Upper lobe of right lung (tissue), 1 donor: ENCODE data around the gene SYNPO. TPM values are rescaled to one million over a fixed set of nuclear protein-coding genes. Genes with fewer than 3 reads are reported as not detected.

Source experiments
- ATAC-seq: fragments of 200-7000 bp; cut with Tn5 transposase; one replicate; pipeline ENCODE4 v1.9.1; 2020; ENCODE audit warnings: mild to moderate bottlenecking, moderate library complexity
- DNase-seq: peaks from one replicate; pipeline ENCODE4 v3.0.0-alpha.2; 2020
- H3K27ac ChIP-seq: fragments of 200-600 bp; one replicate; pipeline ENCODE4 v1.8.0; 2022
- H3K27me3 ChIP-seq: fragments of 200-600 bp; one replicate; pipeline ENCODE4 v1.8.0; 2022; ENCODE audit warnings: mild to moderate bottlenecking
- H3K36me3 ChIP-seq: fragments of 200-600 bp; one replicate; pipeline ENCODE4 v1.8.0; 2022
- H3K4me1 ChIP-seq: fragments of 200-600 bp; one replicate; pipeline ENCODE4 v1.8.0; 2022
- H3K4me3 ChIP-seq: fragments of 200-600 bp; one replicate; pipeline ENCODE4 v1.8.0; 2022; ENCODE audit warnings: mild to moderate bottlenecking
- H3K9me3 ChIP-seq: fragments of 200-600 bp; one replicate; pipeline ENCODE4 v1.8.0; 2022
- CTCF ChIP-seq: fragments of 200-600 bp; IDR thresholded peaks from one replicate; pipeline ENCODE4 v1.8.0; 2022; ENCODE audit warnings: antibody characterized with exemption
- intact Hi-C: fragments of 100-400 bp; cut with DNase I; formaldehyde crosslinking; loops from one replicate; pipeline ENCODE4 v1.11.0; 2022
- total RNA-seq: library from RNA; stranded (reverse); fragmentation: NEBNext Ultra II Directional; extraction: Animal tissue kit (Norgen Biotek cat#: 25700); gene quantifications from one replicate; pipeline ENCODE4 v1.2.1, GENCODE V29; 2021
- donor health status: DM: no; HTN: yes; CAD: no; lungs with severe emphysema.

Gene SYNPO
- total RNA-seq, 1 donor from 2014 or later = 151 TPM

- intact Hi-C loops = no loop called here
- DNase-seq (no peak), ATAC-seq (no peak)
- H3K9me3 ChIP-seq = no peaks in the 10 kb centered on the region
- H3K27me3 ChIP-seq = no peaks in the 10 kb centered on the region
- peaks cover 58% of the 10 kb centered on the region for H3K4me1 ChIP-seq
- no peak overlapping the region for H3K27ac ChIP-seq
- no peak for TF ChIP-seq CTCF
- no peaks in the 10 kb centered on the region for H3K36me3 ChIP-seq
- H3K4me3 ChIP-seq = no peak overlapping the region
These were observed 27.4 kb upstream of the SYNPO start for GRCh38 chr5:150612905-150613670.

- intact Hi-C loops = no loop called here
- ATAC-seq = no peak
- no peak overlapping the region for H3K27ac ChIP-seq
- no peak overlapping the region for H3K4me3 ChIP-seq
- no peak for TF ChIP-seq CTCF
- H3K27me3 ChIP-seq = no peaks in the 10 kb centered on the region
- no peak for DNase-seq
- H3K4me1 ChIP-seq = peaks cover 69% of the 10 kb centered on the region
- H3K9me3 ChIP-seq = no peaks in the 10 kb centered on the region
- H3K36me3 ChIP-seq = no peaks in the 10 kb centered on the region
These were observed 26.3 kb upstream of the SYNPO start for GRCh38 chr5:150613991-150614660.

GRCh38 chr5:150614661-150615060, 25.8 kb upstream of the SYNPO start:
- no peaks in the 10 kb centered on the region for H3K36me3 ChIP-seq
- TF ChIP-seq CTCF = no peak
- H3K9me3 ChIP-seq = no peaks in the 10 kb centered on the region
- peaks cover 74% of the 10 kb centered on the region for H3K4me1 ChIP-seq
- no peaks in the 10 kb centered on the region for H3K27me3 ChIP-seq
- DNase-seq = no peak
- intact Hi-C loops = no loop called here
- no peak for ATAC-seq
- no peak overlapping the region for H3K4me3 ChIP-seq
- H3K27ac ChIP-seq = no peak overlapping the region

DNA sequence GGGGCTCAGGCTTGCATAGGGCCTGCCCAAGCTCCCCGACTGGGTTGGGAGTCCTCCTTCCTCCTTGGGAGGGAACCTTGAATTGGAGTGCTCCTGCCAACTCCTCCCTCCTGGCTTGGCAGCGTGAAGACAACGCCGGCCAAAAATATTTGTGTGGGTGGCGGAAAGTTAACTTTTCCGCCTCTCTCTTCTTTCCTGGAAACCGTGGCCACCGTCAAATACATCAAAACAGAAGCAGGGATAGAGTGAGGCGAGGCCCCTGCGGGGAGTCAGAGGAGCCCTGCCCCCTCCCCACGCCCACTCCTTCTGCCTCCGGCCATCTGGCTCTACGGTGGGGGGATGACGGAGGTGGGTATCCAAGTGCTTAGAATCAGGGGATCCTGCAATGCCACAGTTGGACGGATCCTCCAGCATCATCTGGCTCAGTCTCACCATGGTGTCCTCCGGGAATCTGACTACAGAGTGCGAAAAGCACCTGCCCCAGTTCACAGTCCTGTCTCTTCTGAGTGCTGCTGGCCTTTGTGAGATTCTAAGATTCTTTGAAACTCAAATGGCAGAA, 25.2 kb upstream of the SYNPO start:
- Histone ChIP-seq H3K4me1 (peaks cover 72% of the 10 kb centered on the region), H3K9me3 (no peaks in the 10 kb centered on the region), H3K27ac (peak overlapping the region; percentile 43), H3K27me3 (no peaks in the 10 kb centered on the region), H3K4me3 (no peak overlapping the region), H3K36me3 (no peaks in the 10 kb centered on the region)
- intact Hi-C loops = no loop called here
- ATAC-seq (peak; percentile 58), DNase-seq (no peak)
- TF ChIP-seq CTCF = no peak

GRCh38 chr5:150616024-150616470, 24.4 kb upstream of the SYNPO start:
- Histone ChIP-seq H3K27me3 (no peaks in the 10 kb centered on the region), H3K36me3 (no peaks in the 10 kb centered on the region), H3K4me1 (peaks cover 71% of the 10 kb centered on the region), H3K27ac (peak overlapping the region; percentile 43), H3K4me3 (no peak overlapping the region), H3K9me3 (no peaks in the 10 kb centered on the region)
- DNase-seq = no peak
- peak; percentile 34 for ATAC-seq
- no peak for TF ChIP-seq CTCF
- intact Hi-C loops = no loop called here
